SK-N-MC (cell line): ENCODE measurements around the gene CTRB1.

Experiments
- EZH2 ChIP-seq: fragments of 200-600 bp; sonication (generic); IDR thresholded peaks from one replicate; pipeline ENCODE4 v1.6.1; 2017; ENCODE audit warnings: antibody characterized with exemption
- POLR2AphosphoS5 ChIP-seq: IDR thresholded peaks from 2 replicates; pipeline ENCODE4 v1.6.1; 2012; ENCODE audit warnings: mild to moderate bottlenecking, low read depth, low read length, borderline replicate concordance

DNA sequence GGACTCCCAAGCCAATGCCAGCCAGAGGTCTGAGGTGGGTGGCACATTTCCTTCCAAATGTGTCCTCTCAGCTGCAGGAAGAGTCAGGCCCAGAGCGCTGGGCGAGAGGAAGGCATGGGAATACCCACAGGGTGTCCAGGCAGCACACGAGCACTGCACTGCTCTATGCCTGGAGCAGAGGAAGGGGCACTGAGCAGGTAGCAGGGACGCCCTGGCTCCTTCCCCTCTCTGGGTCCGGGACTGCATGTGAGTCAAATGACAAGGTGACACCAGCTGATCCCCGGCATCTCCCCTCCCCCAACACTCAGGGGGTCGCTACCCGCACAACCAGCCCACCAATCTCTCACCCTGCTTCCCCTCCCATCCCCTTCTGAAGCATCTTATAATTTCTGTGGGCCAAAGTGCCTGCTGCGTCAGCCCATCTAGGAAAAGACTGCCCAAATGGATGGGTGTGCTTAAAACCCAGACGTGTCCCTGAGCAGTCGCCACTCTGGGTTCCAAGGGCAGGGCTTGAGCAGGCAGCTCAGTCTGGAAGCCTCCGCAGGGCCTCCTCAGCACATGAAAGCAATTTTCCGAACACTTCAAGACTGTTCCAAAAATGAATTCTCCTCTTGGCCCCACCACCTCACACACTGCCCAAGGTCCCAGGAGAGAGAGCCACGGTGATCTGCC lies 44.6 kb downstream of the CTRB1 start:
- no peak for TF ChIP-seq EZH2
- TF ChIP-seq POLR2AphosphoS5 = no peak
